Esophagus squamous epithelium (tissue), 4 donors: Measurements from ENCODE around the gene TFF3.

Experiments used
- POLR2A ChIP-seq, 4 donors: fragments of 450-650 bp; IDR thresholded peaks; one replicate each; pipeline ENCODE4 v1.6.1; 2017; ENCODE audit warnings: antibody characterized with exemption in 4 of 4, mild to moderate bottlenecking in 4 of 4, moderate library complexity in 3 of 4
- TF ChIP-seq, protein P1 (sequence below), 6 experiments: fragments of 450-650 bp in 4 of 6; fragments of 200-600 bp in 2 of 6; sonication (generic) in 2 of 6; IDR thresholded peaks; one replicate each; pipeline ENCODE4 v1.5.1; 2016 to 2019; ENCODE audit warnings: antibody characterized with exemption in 6 of 6, mild to moderate bottlenecking in 4 of 6, moderate library complexity in 4 of 6

GRCh38 chr21:42294273-42294880 lies 20.8 kb downstream of the TFF3 start:
- TF ChIP-seq, protein P1, sequence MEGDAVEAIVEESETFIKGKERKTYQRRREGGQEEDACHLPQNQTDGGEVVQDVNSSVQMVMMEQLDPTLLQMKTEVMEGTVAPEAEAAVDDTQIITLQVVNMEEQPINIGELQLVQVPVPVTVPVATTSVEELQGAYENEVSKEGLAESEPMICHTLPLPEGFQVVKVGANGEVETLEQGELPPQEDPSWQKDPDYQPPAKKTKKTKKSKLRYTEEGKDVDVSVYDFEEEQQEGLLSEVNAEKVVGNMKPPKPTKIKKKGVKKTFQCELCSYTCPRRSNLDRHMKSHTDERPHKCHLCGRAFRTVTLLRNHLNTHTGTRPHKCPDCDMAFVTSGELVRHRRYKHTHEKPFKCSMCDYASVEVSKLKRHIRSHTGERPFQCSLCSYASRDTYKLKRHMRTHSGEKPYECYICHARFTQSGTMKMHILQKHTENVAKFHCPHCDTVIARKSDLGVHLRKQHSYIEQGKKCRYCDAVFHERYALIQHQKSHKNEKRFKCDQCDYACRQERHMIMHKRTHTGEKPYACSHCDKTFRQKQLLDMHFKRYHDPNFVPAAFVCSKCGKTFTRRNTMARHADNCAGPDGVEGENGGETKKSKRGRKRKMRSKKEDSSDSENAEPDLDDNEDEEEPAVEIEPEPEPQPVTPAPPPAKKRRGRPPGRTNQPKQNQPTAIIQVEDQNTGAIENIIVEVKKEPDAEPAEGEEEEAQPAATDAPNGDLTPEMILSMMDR (IDR thresholded peaks at IDR 0.05) = no peak
- TF ChIP-seq POLR2A (IDR thresholded peaks at IDR 0.05) = no peak
